SH-SY5Y (cell line): ENCODE results near the gene HIVEP1.

ENCODE experiments used
- GATA2 ChIP-seq: IDR thresholded peaks from 2 replicates; pipeline ENCODE4 v1.6.1; 2011; ENCODE audit warnings: mild to moderate bottlenecking, low read depth, low read length
- GATA3 ChIP-seq: IDR thresholded peaks from 2 replicates; pipeline ENCODE4 v1.6.1; 2011; ENCODE audit warnings: low read depth, mild to moderate bottlenecking, low read length, moderate library complexity

- TF ChIP-seq GATA2, result no peak
- TF ChIP-seq GATA3, result no peak
These were observed 47.3 kb upstream of the HIVEP1 start for GRCh38 chr6:11964729-11965335.
